ENCODE results near the gene OR2T10.

Gene OR2T10

GRCh38 chr1:248621770-248622169, 24.3 kb upstream of the OR2T10 start:
- TF ChIP-seq POLR2AphosphoS5 (IDR thresholded peaks at IDR 0.05; ENCODE audit: low read depth, low read length) (no peak), REST (IDR thresholded peaks at IDR 0.05; ENCODE audit: insufficient read depth in 1 of 2, low read depth in 2 of 2, low read length in 2 of 2) (no peak), SIN3A (IDR thresholded peaks at IDR 0.05; ENCODE audit: borderline replicate concordance, insufficient read depth, low read length) (no peak), TAF1 (IDR thresholded peaks at IDR 0.05; ENCODE audit: borderline replicate concordance, insufficient read depth, low read length) (no peak), FOXP2 (optimal IDR thresholded peaks at IDR 0.05; ENCODE audit: borderline replicate concordance, extremely low read depth, extremely low read length, insufficient read depth) (no peak)

GRCh38 chr1:248618878-248619277, 21.4 kb upstream of the OR2T10 start:
- no peak for TF ChIP-seq REST (IDR thresholded peaks at IDR 0.05; ENCODE audit: insufficient read depth in 1 of 2, low read depth in 2 of 2, low read length in 2 of 2)
- no peak for TF ChIP-seq FOXP2 (optimal IDR thresholded peaks at IDR 0.05; ENCODE audit: borderline replicate concordance, extremely low read depth, extremely low read length, insufficient read depth)
- no peak for TF ChIP-seq POLR2AphosphoS5 (IDR thresholded peaks at IDR 0.05; ENCODE audit: low read depth, low read length)
- no peak for TF ChIP-seq TAF1 (IDR thresholded peaks at IDR 0.05; ENCODE audit: borderline replicate concordance, insufficient read depth, low read length)
- no peak for TF ChIP-seq SIN3A (IDR thresholded peaks at IDR 0.05; ENCODE audit: borderline replicate concordance, insufficient read depth, low read length)

GRCh38 chr1:248618119-248618518, 20.6 kb upstream of the OR2T10 start:
- no peak for TF ChIP-seq TAF1 (IDR thresholded peaks at IDR 0.05; ENCODE audit: borderline replicate concordance, insufficient read depth, low read length)
- TF ChIP-seq POLR2AphosphoS5 (IDR thresholded peaks at IDR 0.05; ENCODE audit: low read depth, low read length): no peak
- no peak for TF ChIP-seq FOXP2 (optimal IDR thresholded peaks at IDR 0.05; ENCODE audit: borderline replicate concordance, extremely low read depth, extremely low read length, insufficient read depth)
- TF ChIP-seq SIN3A (IDR thresholded peaks at IDR 0.05; ENCODE audit: borderline replicate concordance, insufficient read depth, low read length): no peak
- no peak for TF ChIP-seq REST (IDR thresholded peaks at IDR 0.05; ENCODE audit: insufficient read depth in 1 of 2, low read depth in 2 of 2, low read length in 2 of 2)

- TF ChIP-seq TAF1 (IDR thresholded peaks at IDR 0.05; ENCODE audit: borderline replicate concordance, insufficient read depth, low read length) (no peak), REST (IDR thresholded peaks at IDR 0.05; ENCODE audit: insufficient read depth in 1 of 2, low read depth in 2 of 2, low read length in 2 of 2) (no peak), SIN3A (IDR thresholded peaks at IDR 0.05; ENCODE audit: borderline replicate concordance, insufficient read depth, low read length) (no peak), FOXP2 (optimal IDR thresholded peaks at IDR 0.05; ENCODE audit: borderline replicate concordance, extremely low read depth, extremely low read length, insufficient read depth) (no peak), POLR2AphosphoS5 (IDR thresholded peaks at IDR 0.05; ENCODE audit: low read depth, low read length) (no peak)
Observed at GRCh38 chr1:248613742-248614141, 16.2 kb upstream of the OR2T10 start.

- TF ChIP-seq SIN3A (IDR thresholded peaks at IDR 0.05; ENCODE audit: borderline replicate concordance, insufficient read depth, low read length) (no peak), REST (IDR thresholded peaks at IDR 0.05; ENCODE audit: insufficient read depth in 1 of 2, low read depth in 2 of 2, low read length in 2 of 2) (no peak), TAF1 (IDR thresholded peaks at IDR 0.05; ENCODE audit: borderline replicate concordance, insufficient read depth, low read length) (no peak), POLR2AphosphoS5 (IDR thresholded peaks at IDR 0.05; ENCODE audit: low read depth, low read length) (no peak), FOXP2 (optimal IDR thresholded peaks at IDR 0.05; ENCODE audit: borderline replicate concordance, extremely low read depth, extremely low read length, insufficient read depth) (no peak)
Observed at GRCh38 chr1:248611883-248612414, 14.4 kb upstream of the OR2T10 start.

Measured in PFSK-1 (cell line).